ENCODE results near the gene ZNF486. TPM values are rescaled to one million over a fixed set of nuclear protein-coding genes. Genes with fewer than 3 reads are reported as not detected.
"Not testable (repeated sequence)": the region's sequence is repeated elsewhere in the genome, so short reads cannot be mapped to it uniquely, and the experiment has no call there.

Gene ZNF486
- polyA plus RNA-seq (ENCODE audit: insufficient read depth in 1 of 5, insufficient read length in 5 of 5, low replicate concordance in 1 of 5): 10 to 100 TPM; 21.6 to 32.9 (median 25.5) TPM
- long read RNA-seq, donor 1, transcript ZNF486-201 (4 exons, 3,837 nt): major isoform, 11 of 11 reads
- long read RNA-seq, donor 1, partial matches to known transcripts: 0 of 11 reads
- long read RNA-seq, donor 1, other reads (novel, unspliced or antisense): 0 of 11 reads
- long read RNA-seq, donor 2, transcript ZNF486-201 (4 exons, 3,837 nt): major isoform, 7 of 8 reads
- long read RNA-seq, donor 2, partial matches to known transcripts: 0 of 8 reads
- long read RNA-seq, donor 2, other reads (novel, unspliced or antisense): 0 of 8 reads
- long read RNA-seq, donor 3, transcript ZNF486-201 (4 exons, 3,837 nt): major isoform, 5 of 5 reads
- long read RNA-seq, donor 3, partial matches to known transcripts: 0 of 5 reads
- long read RNA-seq, donor 3, other reads (novel, unspliced or antisense): 0 of 5 reads
- long read RNA-seq, donor 4, transcript ZNF486-201 (4 exons, 3,837 nt): major isoform, 6 of 6 reads
- long read RNA-seq, donor 4, partial matches to known transcripts: 0 of 6 reads
- long read RNA-seq, donor 4, other reads (novel, unspliced or antisense): 0 of 6 reads
- long read RNA-seq, donor 5, transcript ZNF486-201 (4 exons, 3,837 nt): major isoform, 7 of 8 reads
- long read RNA-seq, donor 5, partial matches to known transcripts: 0 of 8 reads
- long read RNA-seq, donor 5, other reads (novel, unspliced or antisense): 0 of 8 reads
- long read RNA-seq, donor 6, transcript ZNF486-201 (4 exons, 3,837 nt): major isoform, 11 of 11 reads
- long read RNA-seq, donor 6, partial matches to known transcripts: 0 of 11 reads
- long read RNA-seq, donor 6, other reads (novel, unspliced or antisense): 0 of 11 reads
- long read RNA-seq, donor 7, partial matches to known transcripts: 0 of 4 reads
- long read RNA-seq, donor 7, other reads (novel, unspliced or antisense): 0 of 4 reads
- long read RNA-seq, donor 8, partial matches to known transcripts: 0 of 5 reads
- long read RNA-seq, donor 8, other reads (novel, unspliced or antisense): 0 of 5 reads

- peak; percentile 94 to 95 for DNase-seq
These were observed at the start of gene ZNF486 for GRCh38 chr19:20167020-20167644. Gene ZNF486, plus strand, starts transcription at chr19:20167214. Its CDS starts 117 bp downstream, at chr19:20167331.

GRCh38 chr19:20118064-20118839 lies 48.8 kb upstream of the ZNF486 start:
- not testable (repeated sequence) for DNase-seq

- DNase-seq: no peak
These were observed 42.1 kb upstream of the ZNF486 start for GRCh38 chr19:20124879-20125278.

- DNase-seq: not testable (repeated sequence)
These were observed 34.1 kb upstream of the ZNF486 start for GRCh38 chr19:20132933-20133332.

- not testable (repeated sequence) for DNase-seq
These were observed 29.3 kb upstream of the ZNF486 start for GRCh38 chr19:20137714-20138113.

- DNase-seq: no peak
These were observed 15.3 kb upstream of the ZNF486 start for GRCh38 chr19:20151617-20152145.

GRCh38 chr19:20152506-20152905 lies 14.5 kb upstream of the ZNF486 start:
- DNase-seq: not testable (repeated sequence)

- no peak for DNase-seq
These were observed 13.7 kb upstream of the ZNF486 start for GRCh38 chr19:20153281-20153680.

- DNase-seq: no peak
These were observed 12.4 kb upstream of the ZNF486 start for GRCh38 chr19:20154636-20155035.

GRCh38 chr19:20162821-20163220 lies 4.2 kb upstream of the ZNF486 start:
- DNase-seq: no peak

- DNase-seq: no peak
These were observed 2.6 kb upstream of the ZNF486 start for GRCh38 chr19:20164456-20164855.

GRCh38 chr19:20165971-20166592 lies 932 bp upstream of the ZNF486 start:
- peak; percentile 61 to 62 for DNase-seq

GRCh38 chr19:20167651-20168122 lies 673 bp downstream of the ZNF486 start:
- DNase-seq: peak in 1 of 2 donors; percentile 20

GRCh38 chr19:20171285-20171684 lies 4.3 kb downstream of the ZNF486 start:
- no peak for DNase-seq

- DNase-seq: not testable (repeated sequence)
These were observed 8.8 kb downstream of the ZNF486 start for GRCh38 chr19:20175848-20176247.

GRCh38 chr19:20179956-20180355 lies 12.9 kb downstream of the ZNF486 start:
- not testable (repeated sequence) for DNase-seq

- DNase-seq: no peak
These were observed 15.3 kb downstream of the ZNF486 start for GRCh38 chr19:20182222-20182785.

- DNase-seq: peak; percentile 67 to 77
These were observed 19.2 kb downstream of the ZNF486 start for GRCh38 chr19:20186174-20186573.

- DNase-seq: no peak
These were observed 30.7 kb downstream of the ZNF486 start for GRCh38 chr19:20197747-20198146.

GRCh38 chr19:20209051-20209450 lies 42.0 kb downstream of the ZNF486 start:
- no peak for DNase-seq

Data from right lung (tissue), 10 donors.